HEK293 (cell line): ENCODE data around the gene GATAD2A.

Experiments
- CTCF ChIA-PET: fragments of 350-600 bp; formaldehyde crosslinking; extraction: SDS; loops from one replicate; lab custom pipeline; 2021; ENCODE audit warnings: antibody characterized with exemption; lab: Yijun Ruan, JAX
- POLR2A ChIA-PET: fragments of 300-600 bp; formaldehyde crosslinking; extraction: SDS; loops from one replicate; lab custom pipeline; 2020; ENCODE audit warnings: antibody characterized with exemption, inconsistent platforms; lab: Yijun Ruan, JAX
- H3K27ac ChIP-seq: fragments of 200-500 bp; sonication (Bioruptor generic); 2 replicates; pipeline ENCODE4 v1.5.1; 2014; ENCODE audit warnings: low read depth, low read length, control low read depth, inconsistent platforms; ENCODE audit errors: extremely low read depth
- H3K36me3 ChIP-seq, 2 experiments: fragments of 200-500 bp in 1 of 2; sonication (Bioruptor generic) in 1 of 2; 1 replicate in 1 of 2; 2 replicates in 1 of 2; pipeline ENCODE4 v1.5.1; 2014 to 2017; ENCODE audit warnings: inconsistent platforms in 2 of 2, low read length in 2 of 2; ENCODE audit not compliant: control insufficient read depth in 2 of 2, insufficient read depth in 1 of 2
- H3K4me1 ChIP-seq: fragments of 200-500 bp; sonication (Bioruptor generic); 2 replicates; pipeline ENCODE4 v1.5.1; 2014; ENCODE audit warnings: mild to moderate bottlenecking, low read length, inconsistent platforms; ENCODE audit not compliant: control insufficient read depth, insufficient read depth
- H3K4me3 ChIP-seq: 2 replicates; pipeline ENCODE4 v1.5.1; 2011; ENCODE audit warnings: low read depth, mild to moderate bottlenecking, control low read depth, low read length, moderate library complexity
- H3K9me3 ChIP-seq: fragments of 200-500 bp; sonication (Bioruptor generic); 2 replicates; pipeline ENCODE4 v1.5.1; 2014; ENCODE audit warnings: low read depth, low read length, inconsistent platforms; ENCODE audit not compliant: control insufficient read depth, insufficient read depth
- REPIN1 ChIP-seq: fragments of 450-650 bp; formaldehyde crosslinking; IDR thresholded peaks from 2 replicates; pipeline ENCODE4 v1.5.1; 2017; ENCODE audit warnings: missing biosample characterization, missing genetic modification characterization, low read depth
- SCRT2 ChIP-seq: fragments of 450-650 bp; formaldehyde crosslinking; IDR thresholded peaks from 2 replicates; pipeline ENCODE4 v1.5.1; 2016; ENCODE audit warnings: missing biosample characterization, missing genetic modification characterization
- SP3 ChIP-seq: fragments of 450-650 bp; formaldehyde crosslinking; IDR thresholded peaks from 2 replicates; pipeline ENCODE4 v1.5.1; 2016; ENCODE audit warnings: missing biosample characterization, missing genetic modification characterization
- ZIC2 ChIP-seq: fragments of 450-650 bp; formaldehyde crosslinking; IDR thresholded peaks from 2 replicates; pipeline ENCODE4 v1.5.1; 2016; ENCODE audit warnings: missing biosample characterization, missing genetic modification characterization
- ZNF155 ChIP-seq: fragments of 450-650 bp; formaldehyde crosslinking; IDR thresholded peaks from 2 replicates; pipeline ENCODE4 v1.5.1; 2016; ENCODE audit warnings: missing biosample characterization, missing genetic modification characterization
- ZNF169 ChIP-seq: fragments of 450-650 bp; formaldehyde crosslinking; IDR thresholded peaks from 2 replicates; pipeline ENCODE4 v1.5.1; 2016; ENCODE audit warnings: missing biosample characterization, missing genetic modification characterization
- ZNF23 ChIP-seq: fragments of 450-650 bp; formaldehyde crosslinking; IDR thresholded peaks from 2 replicates; pipeline ENCODE4 v1.5.1; 2016; ENCODE audit warnings: missing biosample characterization, missing genetic modification characterization, borderline replicate concordance
- ZNF335 ChIP-seq: fragments of 450-650 bp; formaldehyde crosslinking; conservative IDR thresholded peaks from 2 replicates; pipeline ENCODE4 v1.5.1; 2016; ENCODE audit warnings: missing biosample characterization, missing genetic modification characterization
- ZNF37A ChIP-seq: fragments of 450-650 bp; IDR thresholded peaks from 2 replicates; pipeline ENCODE4 v1.5.1; 2018; ENCODE audit warnings: missing biosample characterization, missing genetic modification characterization
- ZNF558 ChIP-seq: fragments of 450-650 bp; formaldehyde crosslinking; IDR thresholded peaks from 2 replicates; pipeline ENCODE4 v1.5.1; 2016; ENCODE audit warnings: missing biosample characterization, missing genetic modification characterization
- ZNF600 ChIP-seq: fragments of 450-650 bp; formaldehyde crosslinking; IDR thresholded peaks from 2 replicates; pipeline ENCODE4 v1.5.1; 2016; ENCODE audit warnings: missing biosample characterization, missing genetic modification characterization
- ZNF623 ChIP-seq: fragments of 450-650 bp; formaldehyde crosslinking; IDR thresholded peaks from 2 replicates; pipeline ENCODE4 v1.5.1; 2016; ENCODE audit warnings: missing biosample characterization, missing genetic modification characterization
- ZNF837 ChIP-seq: fragments of 450-650 bp; formaldehyde crosslinking; IDR thresholded peaks from 2 replicates; pipeline ENCODE4 v1.5.1; 2016; ENCODE audit warnings: missing biosample characterization, missing genetic modification characterization
- ZSCAN16 ChIP-seq: fragments of 450-650 bp; formaldehyde crosslinking; IDR thresholded peaks from 2 replicates; pipeline ENCODE4 v1.5.1; 2016; ENCODE audit warnings: missing biosample characterization, missing genetic modification characterization
- TF ChIP-seq, protein P1 (sequence below): fragments of 450-650 bp; formaldehyde crosslinking; IDR thresholded peaks from 2 replicates; pipeline ENCODE4 v1.5.1; 2017; ENCODE audit warnings: missing biosample characterization, missing genetic modification characterization
- TF ChIP-seq, protein P2 (sequence below): fragments of 450-650 bp; formaldehyde crosslinking; IDR thresholded peaks from 2 replicates; pipeline ENCODE4 v1.5.1; 2016; ENCODE audit warnings: missing biosample characterization, missing genetic modification characterization
- TF ChIP-seq, protein P3 (sequence below): fragments of 450-650 bp; formaldehyde crosslinking; IDR thresholded peaks from 2 replicates; pipeline ENCODE4 v1.5.1; 2017; ENCODE audit warnings: missing biosample characterization, missing genetic modification characterization
- TF ChIP-seq, protein P4 (sequence below): fragments of 450-650 bp; formaldehyde crosslinking; IDR thresholded peaks from 2 replicates; pipeline ENCODE4; 2016; ENCODE audit warnings: missing biosample characterization, missing genetic modification characterization

Gene GATAD2A

DNA sequence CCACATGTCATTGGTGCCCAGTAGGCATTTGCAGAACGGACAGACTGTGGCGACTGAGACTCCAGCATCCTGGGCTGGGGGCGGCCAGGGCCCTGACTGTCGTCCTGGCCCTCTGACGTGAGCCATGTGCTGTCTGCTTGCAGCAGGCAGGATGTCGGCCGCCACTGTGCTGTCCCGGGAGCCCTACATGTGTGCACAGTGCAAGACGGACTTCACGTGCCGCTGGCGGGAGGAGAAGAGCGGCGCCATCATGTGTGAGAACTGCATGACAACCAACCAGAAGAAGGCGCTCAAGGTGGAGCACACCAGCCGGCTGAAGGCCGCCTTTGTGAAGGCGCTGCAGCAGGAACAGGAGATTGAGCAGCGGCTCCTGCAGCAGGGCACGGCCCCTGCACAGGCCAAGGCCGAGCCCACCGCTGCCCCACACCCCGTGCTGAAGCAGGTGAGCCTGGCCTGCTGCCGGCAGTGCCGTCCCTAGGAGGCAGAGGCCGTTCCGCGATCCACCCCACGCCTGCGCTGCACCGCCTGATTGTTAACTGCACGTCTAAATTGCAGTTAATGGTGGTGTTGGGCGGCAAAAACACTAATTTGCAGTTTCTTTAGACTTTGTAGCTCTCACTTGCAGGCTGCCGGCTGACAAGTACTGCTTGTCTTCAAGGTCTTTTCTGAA, 95.6 kb downstream of the GATAD2A start:
- H3K27ac ChIP-seq: no peak overlapping the region
- H3K9me3 ChIP-seq: no peaks in the 10 kb centered on the region
- H3K4me1 ChIP-seq: no peaks in the 10 kb centered on the region
- TF ChIP-seq ZNF623 (tag by site-specific recombination): no peak
- TF ChIP-seq, protein P1, sequence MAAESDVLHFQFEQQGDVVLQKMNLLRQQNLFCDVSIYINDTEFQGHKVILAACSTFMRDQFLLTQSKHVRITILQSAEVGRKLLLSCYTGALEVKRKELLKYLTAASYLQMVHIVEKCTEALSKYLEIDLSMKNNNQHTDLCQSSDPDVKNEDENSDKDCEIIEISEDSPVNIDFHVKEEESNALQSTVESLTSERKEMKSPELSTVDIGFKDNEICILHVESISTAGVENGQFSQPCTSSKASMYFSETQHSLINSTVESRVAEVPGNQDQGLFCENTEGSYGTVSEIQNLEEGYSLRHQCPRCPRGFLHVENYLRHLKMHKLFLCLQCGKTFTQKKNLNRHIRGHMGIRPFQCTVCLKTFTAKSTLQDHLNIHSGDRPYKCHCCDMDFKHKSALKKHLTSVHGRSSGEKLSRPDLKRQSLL (tag by site-specific recombination): no peak
- no peak for TF ChIP-seq ZSCAN16
- TF ChIP-seq, protein P2, sequence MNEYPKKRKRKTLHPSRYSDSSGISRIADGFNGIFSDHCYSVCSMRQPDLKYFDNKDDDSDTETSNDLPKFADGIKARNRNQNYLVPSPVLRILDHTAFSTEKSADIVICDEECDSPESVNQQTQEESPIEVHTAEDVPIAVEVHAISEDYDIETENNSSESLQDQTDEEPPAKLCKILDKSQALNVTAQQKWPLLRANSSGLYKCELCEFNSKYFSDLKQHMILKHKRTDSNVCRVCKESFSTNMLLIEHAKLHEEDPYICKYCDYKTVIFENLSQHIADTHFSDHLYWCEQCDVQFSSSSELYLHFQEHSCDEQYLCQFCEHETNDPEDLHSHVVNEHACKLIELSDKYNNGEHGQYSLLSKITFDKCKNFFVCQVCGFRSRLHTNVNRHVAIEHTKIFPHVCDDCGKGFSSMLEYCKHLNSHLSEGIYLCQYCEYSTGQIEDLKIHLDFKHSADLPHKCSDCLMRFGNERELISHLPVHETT (tag by site-specific recombination): no peak
- no peak for TF ChIP-seq ZNF169
- TF ChIP-seq ZNF600 (tag by site-specific recombination): no peak
- TF ChIP-seq, protein P3, sequence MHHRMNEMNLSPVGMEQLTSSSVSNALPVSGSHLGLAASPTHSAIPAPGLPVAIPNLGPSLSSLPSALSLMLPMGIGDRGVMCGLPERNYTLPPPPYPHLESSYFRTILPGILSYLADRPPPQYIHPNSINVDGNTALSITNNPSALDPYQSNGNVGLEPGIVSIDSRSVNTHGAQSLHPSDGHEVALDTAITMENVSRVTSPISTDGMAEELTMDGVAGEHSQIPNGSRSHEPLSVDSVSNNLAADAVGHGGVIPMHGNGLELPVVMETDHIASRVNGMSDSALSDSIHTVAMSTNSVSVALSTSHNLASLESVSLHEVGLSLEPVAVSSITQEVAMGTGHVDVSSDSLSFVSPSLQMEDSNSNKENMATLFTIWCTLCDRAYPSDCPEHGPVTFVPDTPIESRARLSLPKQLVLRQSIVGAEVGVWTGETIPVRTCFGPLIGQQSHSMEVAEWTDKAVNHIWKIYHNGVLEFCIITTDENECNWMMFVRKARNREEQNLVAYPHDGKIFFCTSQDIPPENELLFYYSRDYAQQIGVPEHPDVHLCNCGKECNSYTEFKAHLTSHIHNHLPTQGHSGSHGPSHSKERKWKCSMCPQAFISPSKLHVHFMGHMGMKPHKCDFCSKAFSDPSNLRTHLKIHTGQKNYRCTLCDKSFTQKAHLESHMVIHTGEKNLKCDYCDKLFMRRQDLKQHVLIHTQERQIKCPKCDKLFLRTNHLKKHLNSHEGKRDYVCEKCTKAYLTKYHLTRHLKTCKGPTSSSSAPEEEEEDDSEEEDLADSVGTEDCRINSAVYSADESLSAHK (tag by site-specific recombination): no peak
- no peak for TF ChIP-seq ZNF558
- no peak overlapping the region for H3K4me3 ChIP-seq
- POLR2A ChIA-PET: no interaction called here
- H3K36me3 ChIP-seq: peaks cover 4 to 99% of the 10 kb centered on the region in 2 experiments; a peak in 2 of 3 replicates
- CTCF ChIA-PET: no interaction called here

DNA sequence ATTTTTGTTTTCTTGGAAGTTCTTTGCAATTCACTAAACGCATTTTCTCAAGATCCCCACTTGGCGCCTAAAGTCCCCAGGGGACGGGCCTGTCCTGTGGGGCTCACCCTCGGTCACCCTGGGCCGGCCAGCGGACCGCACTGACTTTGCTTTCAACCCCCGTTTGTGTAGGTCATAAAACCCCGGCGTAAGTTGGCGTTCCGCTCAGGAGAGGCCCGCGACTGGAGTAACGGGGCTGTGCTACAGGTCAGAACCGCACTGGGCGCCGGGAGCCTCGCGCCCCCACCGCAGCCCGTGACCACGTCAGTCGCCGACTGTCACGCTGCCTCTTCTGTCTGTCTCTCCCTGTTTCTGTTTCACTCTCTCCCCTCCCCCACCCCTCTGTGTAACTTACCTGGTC, 96.3 kb downstream of the GATAD2A start:
- Histone ChIP-seq H3K4me3 (no peak overlapping the region), H3K9me3 (no peaks in the 10 kb centered on the region), H3K4me1 (no peaks in the 10 kb centered on the region), H3K36me3 (peaks cover 4 to 97% of the 10 kb centered on the region in 2 experiments; a peak in 2 of 3 replicates), H3K27ac (no peak overlapping the region)
- TF ChIP-seq ZIC2 (tag by site-specific recombination): no peak
- TF ChIP-seq SCRT2 (tag by site-specific recombination): no peak
- TF ChIP-seq ZNF23 (tag by site-specific recombination): no peak
- TF ChIP-seq ZNF155 (tag by site-specific recombination): no peak
- TF ChIP-seq, protein P4, sequence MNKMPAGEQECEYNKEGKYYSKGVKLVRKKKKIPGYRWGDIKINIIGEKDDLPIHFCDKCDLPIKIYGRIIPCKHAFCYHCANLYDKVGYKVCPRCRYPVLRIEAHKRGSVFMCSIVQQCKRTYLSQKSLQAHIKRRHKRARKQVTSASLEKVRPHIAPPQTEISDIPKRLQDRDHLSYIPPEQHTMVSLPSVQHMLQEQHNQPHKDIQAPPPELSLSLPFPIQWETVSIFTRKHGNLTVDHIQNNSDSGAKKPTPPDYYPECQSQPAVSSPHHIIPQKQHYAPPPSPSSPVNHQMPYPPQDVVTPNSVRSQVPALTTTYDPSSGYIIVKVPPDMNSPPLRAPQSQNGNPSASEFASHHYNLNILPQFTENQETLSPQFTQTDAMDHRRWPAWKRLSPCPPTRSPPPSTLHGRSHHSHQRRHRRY (tag by site-specific recombination): no peak
- TF ChIP-seq ZNF37A (tag by site-specific recombination): no peak
- no peak for TF ChIP-seq SP3
- POLR2A ChIA-PET: no interaction called here
- CTCF ChIA-PET: no interaction called here

DNA sequence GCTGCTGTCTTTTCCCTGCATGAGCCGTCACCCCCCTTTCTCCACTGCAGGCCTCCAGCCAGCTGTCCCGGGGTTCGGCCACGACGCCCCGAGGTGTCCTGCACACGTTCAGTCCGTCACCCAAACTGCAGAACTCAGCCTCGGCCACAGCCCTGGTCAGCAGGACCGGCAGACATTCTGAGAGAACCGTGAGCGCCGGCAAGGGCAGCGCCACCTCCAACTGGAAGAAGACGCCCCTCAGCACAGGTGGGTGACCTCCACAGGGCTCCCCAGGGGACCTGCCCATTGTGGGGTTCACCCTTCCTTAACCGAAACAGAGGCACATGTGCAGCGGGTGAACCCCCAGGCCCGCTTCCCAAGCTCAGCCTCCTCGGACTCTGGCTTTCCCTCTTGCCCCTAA, 96.8 kb downstream of the GATAD2A start:
- TF ChIP-seq ZNF837 (tag by site-specific recombination) (no peak), REPIN1 (tag by site-specific recombination) (no peak), ZNF335 (tag by site-specific recombination) (no peak)
- no peak overlapping the region for H3K27ac ChIP-seq
- no peaks in the 10 kb centered on the region for H3K4me1 ChIP-seq
- peaks cover 4 to 96% of the 10 kb centered on the region in 2 experiments; a peak in 2 of 3 replicates for H3K36me3 ChIP-seq
- no peak overlapping the region for H3K4me3 ChIP-seq
- no peaks in the 10 kb centered on the region for H3K9me3 ChIP-seq
- POLR2A ChIA-PET: no interaction called here
- CTCF ChIA-PET: no interaction called here
